ENCODE measurements around the gene CLCC1.
"Not testable (repeated sequence)": the region's sequence is repeated elsewhere in the genome, so short reads cannot be mapped to it uniquely, and the experiment has no call there.

The CLCC1 gene

GRCh38 chr1:108963052-108963686 is at the start of gene CLCC1:
Gene CLCC1 (minus strand): TSS chr1:108963484. CDS start chr1:108950437, 13,047 bp downstream.
- peak within 1 kb of the TSS; percentile 74 for H3K4me3 ChIP-seq (ENCODE audit: insufficient read length, low read depth)
- H3K36me3 ChIP-seq (ENCODE audit: insufficient read depth, insufficient read length, low read length): peaks cover 18% of the 10 kb centered on the region
- H3K9me3 ChIP-seq (ENCODE audit: insufficient read depth, low read length): no peaks in the 10 kb centered on the region
- no peaks in the 10 kb centered on the region for H3K4me1 ChIP-seq (ENCODE audit: insufficient read depth, insufficient read length)
- TF ChIP-seq SUZ12 (IDR thresholded peaks at IDR 0.05; ENCODE audit: extremely low read depth, insufficient read depth, insufficient read length) (no peak), YY1 (IDR thresholded peaks at IDR 0.05; ENCODE audit: insufficient read depth, insufficient read length) (no peak), ZNF274 (IDR thresholded peaks at IDR 0.05; ENCODE audit: low read depth, low read length) (no peak)
- peaks cover 6% of the 10 kb centered on the region for H3K27me3 ChIP-seq (ENCODE audit: insufficient read depth, insufficient read length)
- peak within 1 kb of the TSS; percentile 85 for H3K9ac ChIP-seq (ENCODE audit: insufficient read length, low read depth)
- DNase-seq (ENCODE audit: low read depth, low spot score): peak; percentile 79

GRCh38 chr1:109011335-109011734 is 48.1 kb upstream of the CLCC1 start:
- no peak for TF ChIP-seq YY1 (IDR thresholded peaks at IDR 0.05; ENCODE audit: insufficient read depth, insufficient read length)
- TF ChIP-seq SUZ12 (IDR thresholded peaks at IDR 0.05; ENCODE audit: extremely low read depth, insufficient read depth, insufficient read length): no peak
- no peak for TF ChIP-seq ZNF274 (IDR thresholded peaks at IDR 0.05; ENCODE audit: low read depth, low read length)
- no peaks in the 10 kb centered on the region for H3K9me3 ChIP-seq (ENCODE audit: insufficient read depth, low read length)
- H3K4me1 ChIP-seq (ENCODE audit: insufficient read depth, insufficient read length): no peaks in the 10 kb centered on the region
- H3K4me3 ChIP-seq (ENCODE audit: insufficient read length, low read depth): no peak overlapping the region
- DNase-seq (ENCODE audit: low read depth, low spot score): no peak
- no peaks in the 10 kb centered on the region for H3K27me3 ChIP-seq (ENCODE audit: insufficient read depth, insufficient read length)
- H3K36me3 ChIP-seq (ENCODE audit: insufficient read depth, insufficient read length, low read length): peaks cover 26% of the 10 kb centered on the region
- H3K9ac ChIP-seq (ENCODE audit: insufficient read length, low read depth): no peak overlapping the region

GRCh38 chr1:108996622-108997021 is 33.3 kb upstream of the CLCC1 start:
- H3K27me3 ChIP-seq (ENCODE audit: insufficient read depth, insufficient read length); H3K9ac ChIP-seq (ENCODE audit: insufficient read length, low read depth); DNase-seq (ENCODE audit: low read depth, low spot score); H3K4me3 ChIP-seq (ENCODE audit: insufficient read length, low read depth); H3K4me1 ChIP-seq (ENCODE audit: insufficient read depth, insufficient read length): not testable (repeated sequence)
- H3K9me3 ChIP-seq (ENCODE audit: insufficient read depth, low read length): peaks cover 14% of the 10 kb centered on the region
- H3K36me3 ChIP-seq (ENCODE audit: insufficient read depth, insufficient read length, low read length): peaks cover 49% of the 10 kb centered on the region

GRCh38 chr1:108983114-108983513 is 19.8 kb upstream of the CLCC1 start:
- H3K36me3 ChIP-seq (ENCODE audit: insufficient read depth, insufficient read length, low read length): peaks cover 31% of the 10 kb centered on the region
- H3K9ac ChIP-seq (ENCODE audit: insufficient read length, low read depth): no peak overlapping the region
- no peaks in the 10 kb centered on the region for H3K4me1 ChIP-seq (ENCODE audit: insufficient read depth, insufficient read length)
- no peak for TF ChIP-seq ZNF274 (IDR thresholded peaks at IDR 0.05; ENCODE audit: low read depth, low read length)
- TF ChIP-seq YY1 (IDR thresholded peaks at IDR 0.05; ENCODE audit: insufficient read depth, insufficient read length): no peak
- no peak for TF ChIP-seq SUZ12 (IDR thresholded peaks at IDR 0.05; ENCODE audit: extremely low read depth, insufficient read depth, insufficient read length)
- H3K27me3 ChIP-seq (ENCODE audit: insufficient read depth, insufficient read length): no peaks in the 10 kb centered on the region
- no peak for DNase-seq (ENCODE audit: low read depth, low spot score)
- H3K9me3 ChIP-seq (ENCODE audit: insufficient read depth, low read length): no peaks in the 10 kb centered on the region
- H3K4me3 ChIP-seq (ENCODE audit: insufficient read length, low read depth): no peak overlapping the region

DNA sequence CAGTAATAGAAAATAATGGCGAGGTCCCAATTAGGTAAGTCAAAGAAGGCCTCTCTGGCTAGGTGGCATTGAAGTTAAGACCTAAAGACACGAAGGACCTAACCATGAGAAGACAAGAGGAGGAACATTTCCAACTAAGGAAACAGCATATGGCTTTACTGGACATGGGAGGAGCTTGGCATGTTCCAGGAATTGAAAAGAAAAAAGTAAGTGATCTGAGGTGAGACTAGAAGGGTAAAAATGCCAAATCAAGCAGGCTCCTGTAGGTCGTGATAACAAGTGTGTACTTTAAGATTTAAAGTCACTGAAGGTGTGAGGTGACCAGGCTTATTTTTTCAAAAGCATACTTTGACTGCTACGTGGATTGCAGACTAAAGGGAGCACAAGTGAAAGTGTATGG is 13.4 kb upstream of the CLCC1 start:
- no peak overlapping the region for H3K9ac ChIP-seq (ENCODE audit: insufficient read length, low read depth)
- no peak for DNase-seq (ENCODE audit: low read depth, low spot score)
- H3K4me1 ChIP-seq (ENCODE audit: insufficient read depth, insufficient read length): no peaks in the 10 kb centered on the region
- H3K27me3 ChIP-seq (ENCODE audit: insufficient read depth, insufficient read length): no peaks in the 10 kb centered on the region
- H3K36me3 ChIP-seq (ENCODE audit: insufficient read depth, insufficient read length, low read length): peaks cover 42% of the 10 kb centered on the region
- no peak for TF ChIP-seq SUZ12 (IDR thresholded peaks at IDR 0.05; ENCODE audit: extremely low read depth, insufficient read depth, insufficient read length)
- H3K9me3 ChIP-seq (ENCODE audit: insufficient read depth, low read length): no peaks in the 10 kb centered on the region
- H3K4me3 ChIP-seq (ENCODE audit: insufficient read length, low read depth): no peak overlapping the region

DNA sequence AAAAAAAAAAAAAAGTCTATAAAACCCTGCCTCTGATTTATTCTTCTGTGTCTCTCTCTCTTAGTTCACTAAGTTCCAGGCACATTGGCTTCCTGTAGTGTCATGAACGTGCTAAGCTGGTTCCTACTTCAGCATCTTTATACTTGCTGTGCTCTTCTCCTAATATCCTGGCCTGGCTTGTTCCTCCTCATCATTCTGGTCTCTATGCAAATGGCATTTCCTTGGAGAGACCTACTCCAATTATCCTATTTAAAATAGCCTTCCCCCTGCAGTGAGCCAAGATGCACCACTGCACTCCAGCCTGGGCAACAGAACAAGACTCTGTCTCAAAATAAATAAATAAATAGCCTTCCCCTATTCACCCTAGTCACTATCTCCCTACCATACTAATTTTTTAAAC is 9.7 kb upstream of the CLCC1 start:
- no peak overlapping the region for H3K9ac ChIP-seq (ENCODE audit: insufficient read length, low read depth)
- H3K36me3 ChIP-seq (ENCODE audit: insufficient read depth, insufficient read length, low read length): peaks cover 37% of the 10 kb centered on the region
- TF ChIP-seq SUZ12 (IDR thresholded peaks at IDR 0.05; ENCODE audit: extremely low read depth, insufficient read depth, insufficient read length) (no peak), YY1 (IDR thresholded peaks at IDR 0.05; ENCODE audit: insufficient read depth, insufficient read length) (no peak), ZNF274 (IDR thresholded peaks at IDR 0.05; ENCODE audit: low read depth, low read length) (no peak)
- H3K27me3 ChIP-seq (ENCODE audit: insufficient read depth, insufficient read length): no peaks in the 10 kb centered on the region
- H3K4me1 ChIP-seq (ENCODE audit: insufficient read depth, insufficient read length): no peaks in the 10 kb centered on the region
- H3K4me3 ChIP-seq (ENCODE audit: insufficient read length, low read depth): no peak overlapping the region
- no peaks in the 10 kb centered on the region for H3K9me3 ChIP-seq (ENCODE audit: insufficient read depth, low read length)
- no peak for DNase-seq (ENCODE audit: low read depth, low spot score)

DNA sequence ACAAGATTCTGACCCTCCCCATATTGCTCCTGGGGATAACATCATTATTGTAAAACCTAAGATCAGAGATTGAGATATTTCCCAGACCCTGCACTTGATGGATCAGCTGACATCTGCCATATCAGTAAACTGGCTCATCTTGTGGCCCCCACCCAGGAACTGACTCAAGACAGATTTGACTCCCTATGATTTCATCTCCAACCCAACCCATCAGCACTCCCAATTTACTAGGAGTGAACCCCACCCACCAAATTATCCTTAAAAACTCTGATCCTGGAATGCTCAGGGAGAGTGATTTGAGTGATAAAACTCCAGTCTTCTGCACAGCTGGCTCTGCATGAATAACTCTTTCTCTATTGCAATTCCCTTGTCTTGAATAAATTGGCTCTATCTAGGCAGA is 6.1 kb upstream of the CLCC1 start:
- Histone ChIP-seq H3K4me1 (ENCODE audit: insufficient read depth, insufficient read length) (no peaks in the 10 kb centered on the region), H3K27me3 (ENCODE audit: insufficient read depth, insufficient read length) (no peaks in the 10 kb centered on the region), H3K9me3 (ENCODE audit: insufficient read depth, low read length) (no peaks in the 10 kb centered on the region), H3K9ac (ENCODE audit: insufficient read length, low read depth) (no peak overlapping the region), H3K4me3 (ENCODE audit: insufficient read length, low read depth) (no peak overlapping the region), H3K36me3 (ENCODE audit: insufficient read depth, insufficient read length, low read length) (peaks cover 19% of the 10 kb centered on the region)
- DNase-seq (ENCODE audit: low read depth, low spot score): no peak
- TF ChIP-seq SUZ12 (IDR thresholded peaks at IDR 0.05; ENCODE audit: extremely low read depth, insufficient read depth, insufficient read length) (no peak), ZNF274 (IDR thresholded peaks at IDR 0.05; ENCODE audit: low read depth, low read length) (no peak), YY1 (IDR thresholded peaks at IDR 0.05; ENCODE audit: insufficient read depth, insufficient read length) (no peak)

- Histone ChIP-seq H3K4me3 (ENCODE audit: insufficient read length, low read depth) (peak overlapping the region; percentile 74), H3K9ac (ENCODE audit: insufficient read length, low read depth) (peak overlapping the region; percentile 85), H3K9me3 (ENCODE audit: insufficient read depth, low read length) (no peaks in the 10 kb centered on the region), H3K27me3 (ENCODE audit: insufficient read depth, insufficient read length) (peaks cover 6% of the 10 kb centered on the region), H3K36me3 (ENCODE audit: insufficient read depth, insufficient read length, low read length) (peaks cover 18% of the 10 kb centered on the region), H3K4me1 (ENCODE audit: insufficient read depth, insufficient read length) (no peaks in the 10 kb centered on the region)
- TF ChIP-seq YY1 (IDR thresholded peaks at IDR 0.05; ENCODE audit: insufficient read depth, insufficient read length): no peak
- no peak for TF ChIP-seq ZNF274 (IDR thresholded peaks at IDR 0.05; ENCODE audit: low read depth, low read length)
- TF ChIP-seq SUZ12 (IDR thresholded peaks at IDR 0.05; ENCODE audit: extremely low read depth, insufficient read depth, insufficient read length): no peak
- DNase-seq (ENCODE audit: low read depth, low spot score): no peak
Measured at GRCh38 chr1:108962681-108963051, 618 bp downstream of the CLCC1 start.

Data from NT2/D1 (cell line).